Astrocyte (in vitro differentiated cells and primary cell): ENCODE results near the gene GCKR.

Experiments
- CTCF ChIP-seq: IDR thresholded peaks from 2 replicates; pipeline ENCODE4 v1.5.1; 2011; ENCODE audit warnings: low read depth, mild to moderate bottlenecking, inconsistent platforms, low read length, moderate library complexity; ENCODE audit not compliant: insufficient read depth
- EZH2 ChIP-seq: IDR thresholded peaks from 2 replicates; pipeline ENCODE4 v1.6.1; 2012; ENCODE audit warnings: mild to moderate bottlenecking, low read length, inconsistent platforms; ENCODE audit not compliant: insufficient read depth

GRCh38 chr2:27448381-27448780 is 48.3 kb upstream of the GCKR start:
- no peak for TF ChIP-seq CTCF
- TF ChIP-seq EZH2, result no peak
